Glomerular visceral epithelial cell (primary cell): ENCODE results near the gene UPK1B.
"Not testable (repeated sequence)": the region's sequence is repeated elsewhere in the genome, so short reads cannot be mapped to it uniquely, and the experiment has no call there.

Experiments used
- DNase-seq: peaks from one replicate; pipeline ENCODE4 v3.0.0-alpha.2; 2016; ENCODE audit errors: extremely low spot score

The UPK1B gene

GRCh38 chr3:119173325-119173724 is at the start of gene UPK1B:
TSS of gene UPK1B (plus strand) at chr3:119173598. CDS start at chr3:119186742, 13,144 bp downstream.
- no peak for DNase-seq

GRCh38 chr3:119125342-119125741 is 48.1 kb upstream of the UPK1B start:
- DNase-seq, result no peak

- no peak for DNase-seq
Measured at GRCh38 chr3:119125742-119126504, 47.5 kb upstream of the UPK1B start.

GRCh38 chr3:119130291-119130690 is 43.1 kb upstream of the UPK1B start:
- DNase-seq, result not testable (repeated sequence)

GRCh38 chr3:119132291-119132690 is 41.1 kb upstream of the UPK1B start:
- not testable (repeated sequence) for DNase-seq

GRCh38 chr3:119139360-119139759 is 34.0 kb upstream of the UPK1B start:
- not testable (repeated sequence) for DNase-seq

GRCh38 chr3:119140466-119140865 is 32.9 kb upstream of the UPK1B start:
- DNase-seq, result no peak

GRCh38 chr3:119145128-119145499 is 28.3 kb upstream of the UPK1B start:
- no peak for DNase-seq

GRCh38 chr3:119145500-119146167 is 27.8 kb upstream of the UPK1B start, which contains the start of gene TEX55:
TSS of gene TEX55 (plus strand) at chr3:119146165. CDS start at chr3:119146190, 25 bp downstream.
- DNase-seq, result peak; percentile 49

GRCh38 chr3:119146578-119147375 is 26.6 kb upstream of the UPK1B start:
- no peak for DNase-seq

- DNase-seq, result no peak
Measured at GRCh38 chr3:119147494-119147893, 25.9 kb upstream of the UPK1B start.

GRCh38 chr3:119148493-119149180 is 24.8 kb upstream of the UPK1B start:
- DNase-seq, result peak; percentile 11

GRCh38 chr3:119149484-119149883 is 23.9 kb upstream of the UPK1B start:
- no peak for DNase-seq

- DNase-seq, result no peak
Measured at GRCh38 chr3:119156868-119157267, 16.5 kb upstream of the UPK1B start.

GRCh38 chr3:119157971-119158370 is 15.4 kb upstream of the UPK1B start:
- DNase-seq, result no peak

GRCh38 chr3:119160361-119160760 is 13.0 kb upstream of the UPK1B start:
- DNase-seq, result no peak

- no peak for DNase-seq
Measured at GRCh38 chr3:119160815-119161214, 12.6 kb upstream of the UPK1B start.

- DNase-seq, result no peak
Measured at GRCh38 chr3:119161240-119161639, 12.2 kb upstream of the UPK1B start.

- not testable (repeated sequence) for DNase-seq
Measured at GRCh38 chr3:119164745-119165144, 8.7 kb upstream of the UPK1B start.

- no peak for DNase-seq
Measured at GRCh38 chr3:119170821-119171220, 2.6 kb upstream of the UPK1B start.

- DNase-seq, result peak; percentile 29
Measured at GRCh38 chr3:119175872-119176756, 2.7 kb downstream of the UPK1B start.
